SJCRH30 (cell line): ENCODE data around the gene UBR1. TPM values are rescaled to one million over a fixed set of nuclear protein-coding genes. Genes with fewer than 3 reads are reported as not detected.
"Not testable (repeated sequence)": the region's sequence is repeated elsewhere in the genome, so short reads cannot be mapped to it uniquely, and the experiment has no call there.

Source experiments
- DNase-seq, 2 experiments: peaks; one replicate each; pipeline ENCODE4 v3.0.0-alpha.2; 2015 to 2020
- H3K27ac ChIP-seq: fragments of 250-450 bp; sonication (Bioruptor Pico); 2 replicates; pipeline ENCODE4 v1.5.1; 2020; ENCODE audit warnings: mild to moderate bottlenecking, moderate library complexity
- H3K27me3 ChIP-seq: fragments of 250-450 bp; sonication (Bioruptor Pico); 2 replicates; pipeline ENCODE4 v1.5.1; 2020; ENCODE audit warnings: mild to moderate bottlenecking, moderate library complexity
- H3K36me3 ChIP-seq: fragments of 250-450 bp; sonication (Bioruptor Pico); 2 replicates; pipeline ENCODE4 v1.5.1; 2020; ENCODE audit warnings: mild to moderate bottlenecking, moderate library complexity
- H3K4me1 ChIP-seq: fragments of 250-450 bp; sonication (Bioruptor Pico); 2 replicates; pipeline ENCODE4 v1.5.1; 2020; ENCODE audit warnings: mild to moderate bottlenecking, moderate library complexity
- H3K4me3 ChIP-seq: fragments of 250-450 bp; sonication (Bioruptor Pico); 2 replicates; pipeline ENCODE4 v1.5.1; 2020; ENCODE audit warnings: mild to moderate bottlenecking, moderate library complexity
- H3K9me3 ChIP-seq: fragments of 250-450 bp; sonication (Bioruptor Pico); replicated peaks from 2 replicates; pipeline ENCODE4 v1.5.1; 2020; ENCODE audit warnings: mild to moderate bottlenecking, moderate library complexity
- total RNA-seq: library from RNA; depleted of rRNA; stranded (reverse); fragments of >200 nt; shearing (Covaris generic); gene quantifications from 2 replicates; pipeline ENCODE4 v1.2.3, GENCODE V29; 2014

The UBR1 gene
- total RNA-seq, 1 experiment from 2014 or later, result 27.5 TPM

GRCh38 chr15:43052860-43053259 is 53.0 kb downstream of the UBR1 start:
- H3K36me3 ChIP-seq, result peaks cover 49% of the 10 kb centered on the region
- no peaks in the 10 kb centered on the region for H3K4me1 ChIP-seq
- DNase-seq, result no peak
- H3K9me3 ChIP-seq, result no peaks in the 10 kb centered on the region
- no peak overlapping the region for H3K4me3 ChIP-seq
- no peak overlapping the region for H3K27ac ChIP-seq
- no peaks in the 10 kb centered on the region for H3K27me3 ChIP-seq

GRCh38 chr15:43048935-43049334 is 56.9 kb downstream of the UBR1 start:
- H3K27ac ChIP-seq, result no peak overlapping the region
- no peaks in the 10 kb centered on the region for H3K9me3 ChIP-seq
- no peak overlapping the region for H3K4me3 ChIP-seq
- H3K36me3 ChIP-seq, result peaks cover 47% of the 10 kb centered on the region
- H3K4me1 ChIP-seq, result no peaks in the 10 kb centered on the region
- DNase-seq, result no peak
- no peaks in the 10 kb centered on the region for H3K27me3 ChIP-seq

- DNase-seq, result no peak
- Histone ChIP-seq H3K4me1 (no peaks in the 10 kb centered on the region), H3K4me3 (no peak overlapping the region), H3K27me3 (no peaks in the 10 kb centered on the region), H3K36me3 (peaks cover 53% of the 10 kb centered on the region), H3K9me3 (0 out of 2 replicates have a peak, but pooled peaks cover 3% of the 10 kb centered on the region), H3K27ac (no peak overlapping the region)
Measured at GRCh38 chr15:43046484-43046883, 59.4 kb downstream of the UBR1 start.

DNA sequence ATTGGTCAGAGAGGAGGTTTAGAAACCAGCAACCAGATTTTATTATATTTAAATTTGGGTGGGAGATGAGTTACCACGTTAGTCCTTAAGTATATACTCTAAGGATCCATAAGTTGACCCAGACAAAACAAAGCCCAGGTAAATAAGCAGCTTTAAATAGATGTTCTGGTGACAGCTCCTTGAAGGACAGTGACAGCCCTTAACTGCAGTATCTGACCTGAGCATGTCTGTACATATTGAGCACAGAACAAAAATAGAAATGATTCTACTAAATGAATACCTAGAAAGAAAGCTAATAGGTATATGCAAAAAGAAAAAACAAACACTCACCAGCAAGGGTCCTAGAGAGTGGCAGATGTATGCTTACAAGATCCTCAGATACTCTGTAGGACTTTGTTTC is 63.0 kb downstream of the UBR1 start:
- Histone ChIP-seq H3K36me3 (peaks cover 51% of the 10 kb centered on the region), H3K27ac (no peak overlapping the region), H3K4me3 (no peak overlapping the region), H3K9me3 (0 out of 2 replicates have a peak, but pooled peaks cover 3% of the 10 kb centered on the region), H3K27me3 (no peaks in the 10 kb centered on the region), H3K4me1 (no peaks in the 10 kb centered on the region)
- no peak for DNase-seq

- H3K4me1 ChIP-seq, H3K27ac ChIP-seq, DNase-seq, H3K27me3 ChIP-seq, H3K9me3 ChIP-seq, H3K4me3 ChIP-seq: not testable (repeated sequence)
- H3K36me3 ChIP-seq, result peaks cover 52% of the 10 kb centered on the region
Measured at GRCh38 chr15:43041085-43041484, 64.8 kb downstream of the UBR1 start.

DNA sequence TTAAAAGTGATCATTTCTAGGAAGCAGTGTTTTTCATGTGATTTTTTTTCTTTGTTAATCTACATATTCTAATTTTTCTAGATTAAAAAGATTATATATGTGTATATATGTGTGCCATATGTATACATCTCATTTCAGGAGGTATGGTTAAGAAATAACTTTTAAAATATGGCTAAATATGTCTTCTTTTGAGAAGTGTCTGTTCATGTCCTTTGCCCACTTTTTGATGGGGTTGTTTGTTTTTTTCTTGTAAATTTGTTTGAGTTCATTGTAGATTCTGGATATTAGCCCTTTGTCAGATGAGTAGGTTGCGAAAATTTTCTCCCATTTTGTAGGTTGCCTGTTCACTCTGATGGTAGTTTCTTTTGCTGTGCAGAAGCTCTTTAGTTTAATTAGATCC is 70.6 kb downstream of the UBR1 start:
- peaks cover 36% of the 10 kb centered on the region for H3K36me3 ChIP-seq
- H3K27ac ChIP-seq, H3K9me3 ChIP-seq, DNase-seq, H3K4me3 ChIP-seq, H3K4me1 ChIP-seq, H3K27me3 ChIP-seq: not testable (repeated sequence)

DNA sequence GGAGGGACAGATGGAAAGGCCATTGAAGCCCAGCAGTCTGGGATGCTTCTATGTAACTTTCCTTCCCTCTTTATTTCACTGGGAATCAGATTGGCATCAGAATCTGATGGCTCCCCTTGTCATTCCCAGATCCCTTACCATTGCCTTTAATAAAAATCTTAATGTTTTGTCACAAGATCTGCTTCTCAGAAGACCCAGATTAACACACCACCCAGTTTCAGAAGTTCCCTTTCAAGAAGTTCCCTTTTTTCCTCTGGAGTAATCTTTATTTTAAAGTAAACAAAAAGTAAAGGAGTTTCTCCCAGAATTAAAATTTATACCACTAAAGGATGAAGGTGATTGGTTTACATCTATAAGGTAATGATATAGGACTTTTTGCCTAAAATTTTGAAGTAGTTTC is 76.4 kb downstream of the UBR1 start:
- Histone ChIP-seq H3K4me3 (no peak overlapping the region), H3K4me1 (no peaks in the 10 kb centered on the region), H3K27me3 (no peaks in the 10 kb centered on the region), H3K27ac (no peak overlapping the region), H3K36me3 (peaks cover 49% of the 10 kb centered on the region), H3K9me3 (no peaks in the 10 kb centered on the region)
- DNase-seq, result no peak

DNA sequence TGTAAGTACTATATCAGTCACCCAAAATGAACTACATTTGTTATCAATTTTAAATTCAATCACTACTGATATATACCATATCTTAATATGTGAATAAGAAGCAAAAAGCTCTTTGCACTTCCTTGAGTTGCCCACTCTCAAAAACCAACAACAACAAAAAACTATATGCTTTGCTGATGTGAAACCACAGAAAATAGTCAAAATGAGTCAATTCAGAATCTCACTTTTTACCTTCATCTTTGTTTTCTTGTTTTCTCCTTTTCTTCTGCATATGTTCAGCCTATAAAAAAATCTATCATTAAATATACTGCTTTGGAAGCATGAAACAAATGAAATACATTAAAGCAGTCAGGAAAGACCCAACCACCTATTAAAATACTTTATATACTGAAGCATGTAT is 80.7 kb downstream of the UBR1 start:
- Histone ChIP-seq H3K27me3 (no peaks in the 10 kb centered on the region), H3K4me1 (no peaks in the 10 kb centered on the region), H3K4me3 (no peak overlapping the region), H3K27ac (no peak overlapping the region), H3K36me3 (peaks cover 67% of the 10 kb centered on the region), H3K9me3 (no peaks in the 10 kb centered on the region)
- no peak for DNase-seq

GRCh38 chr15:43014671-43015070 is 91.2 kb downstream of the UBR1 start:
- DNase-seq, H3K27ac ChIP-seq, H3K27me3 ChIP-seq, H3K4me1 ChIP-seq, H3K9me3 ChIP-seq, H3K4me3 ChIP-seq: not testable (repeated sequence)
- H3K36me3 ChIP-seq, result peaks cover 36% of the 10 kb centered on the region

- no peaks in the 10 kb centered on the region for H3K27me3 ChIP-seq
- 0 out of 2 replicates have a peak, but pooled peaks cover 3% of the 10 kb centered on the region for H3K9me3 ChIP-seq
- no peak overlapping the region for H3K4me3 ChIP-seq
- no peak for DNase-seq
- no peak overlapping the region for H3K27ac ChIP-seq
- peaks cover 58% of the 10 kb centered on the region for H3K36me3 ChIP-seq
- no peaks in the 10 kb centered on the region for H3K4me1 ChIP-seq
Measured at GRCh38 chr15:43009206-43009605, 96.6 kb downstream of the UBR1 start.

DNA sequence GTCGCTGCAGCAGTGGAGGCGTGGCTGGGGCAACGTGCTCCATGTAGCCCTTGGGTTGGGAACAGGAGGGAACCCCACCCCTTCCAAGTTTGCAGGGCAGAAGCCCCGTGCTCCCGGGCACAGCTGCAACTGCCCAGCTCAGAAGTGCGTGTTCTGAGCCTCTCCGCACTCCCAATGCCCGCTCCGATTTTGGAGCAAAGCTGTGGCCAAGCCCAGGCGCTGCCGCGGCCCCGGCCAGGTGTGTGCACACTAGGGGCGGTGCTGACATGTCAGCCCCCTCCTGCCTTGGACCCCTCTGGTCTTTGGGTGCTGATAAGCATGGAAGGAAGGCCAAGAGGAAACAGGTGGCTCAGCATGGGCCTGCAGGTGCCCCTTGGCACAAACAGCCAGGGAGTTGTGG is 97.7 kb downstream of the UBR1 start:
- peaks cover 3% of the 10 kb centered on the region; the same call in 1 of the 2 replicates for H3K9me3 ChIP-seq
- no peak for DNase-seq
- no peak overlapping the region for H3K27ac ChIP-seq
- peaks cover 62% of the 10 kb centered on the region for H3K36me3 ChIP-seq
- no peaks in the 10 kb centered on the region for H3K4me1 ChIP-seq
- no peaks in the 10 kb centered on the region for H3K27me3 ChIP-seq
- no peak overlapping the region for H3K4me3 ChIP-seq

DNA sequence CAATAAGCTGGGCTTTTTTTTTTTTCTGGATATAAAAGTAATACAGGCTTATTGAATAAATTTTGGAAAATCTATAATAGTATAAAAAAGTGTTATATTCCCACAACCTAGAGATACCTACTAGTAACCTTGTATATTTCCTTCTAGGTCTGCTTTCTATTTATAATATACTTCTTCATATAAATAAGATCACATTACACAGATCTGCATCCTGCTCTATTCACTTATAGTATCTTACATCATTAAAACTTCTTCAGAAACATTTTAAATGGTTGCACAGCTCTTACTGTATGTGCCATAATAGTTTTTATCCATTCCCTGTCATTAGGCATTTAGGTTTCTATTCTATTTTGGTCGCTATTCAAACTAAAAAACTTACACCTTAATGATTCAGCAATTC is 98.3 kb downstream of the UBR1 start:
- H3K36me3 ChIP-seq, result peaks cover 64% of the 10 kb centered on the region
- DNase-seq, result no peak
- no peaks in the 10 kb centered on the region for H3K4me1 ChIP-seq
- no peak overlapping the region for H3K4me3 ChIP-seq
- no peak overlapping the region for H3K27ac ChIP-seq
- no peaks in the 10 kb centered on the region for H3K27me3 ChIP-seq
- H3K9me3 ChIP-seq, result peaks cover 3% of the 10 kb centered on the region; the same call in 1 of the 2 replicates

GRCh38 chr15:43006991-43007390 is 98.8 kb downstream of the UBR1 start:
- peaks cover 63% of the 10 kb centered on the region for H3K36me3 ChIP-seq
- no peak for DNase-seq
- no peaks in the 10 kb centered on the region for H3K4me1 ChIP-seq

GRCh38 chr15:43004886-43005595 is 100.8 kb downstream of the UBR1 start:
- H3K4me3 ChIP-seq, DNase-seq, H3K27ac ChIP-seq, H3K27me3 ChIP-seq, H3K4me1 ChIP-seq, H3K9me3 ChIP-seq: not testable (repeated sequence)
- H3K36me3 ChIP-seq, result peaks cover 63% of the 10 kb centered on the region

More at GRCh38 chr15:43006991-43007390, 98.8 kb downstream of the UBR1 start:
- Histone ChIP-seq H3K27me3 (no peaks in the 10 kb centered on the region), H3K27ac (no peak overlapping the region), H3K4me3 (no peak overlapping the region), H3K9me3 (no peaks in the 10 kb centered on the region; the same call in 1 of the 2 replicates)

GRCh38 chr15:42999201-42999779 is 106.5 kb downstream of the UBR1 start:
- Histone ChIP-seq H3K27me3 (no peaks in the 10 kb centered on the region), H3K36me3 (peaks cover 42% of the 10 kb centered on the region), H3K4me1 (no peaks in the 10 kb centered on the region), H3K27ac (no peak overlapping the region), H3K9me3 (no peaks in the 10 kb centered on the region; the same call in 1 of the 2 replicates), H3K4me3 (no peak overlapping the region)
- DNase-seq, result no peak

DNA sequence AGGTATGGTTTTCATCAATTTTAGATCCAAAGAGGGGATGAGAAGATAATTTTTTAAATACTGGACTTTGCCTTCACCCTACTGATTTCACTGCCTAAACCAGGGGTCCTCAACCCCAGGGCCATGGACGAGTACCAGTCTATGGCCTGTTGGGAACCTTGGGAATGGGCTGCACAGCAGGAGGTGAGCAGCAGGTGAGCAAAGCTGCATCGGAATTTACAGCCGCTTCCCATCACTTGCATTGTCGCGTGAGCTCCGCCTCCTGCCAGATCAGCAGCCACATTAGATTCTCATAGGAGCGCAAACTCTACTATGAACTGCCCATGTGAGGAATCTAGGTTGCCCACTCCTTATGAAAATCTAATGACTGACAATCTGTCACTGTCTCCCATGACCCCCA is 109.0 kb downstream of the UBR1 start:
- Histone ChIP-seq H3K4me3 (no peak overlapping the region), H3K9me3 (no peaks in the 10 kb centered on the region), H3K36me3 (peaks cover 33% of the 10 kb centered on the region), H3K4me1 (no peaks in the 10 kb centered on the region), H3K27ac (no peak overlapping the region), H3K27me3 (no peaks in the 10 kb centered on the region)
- DNase-seq, result no peak
